Lower lobe of right lung (tissue), 2 donors: Measurements from ENCODE around the gene SRGAP1. TPM values are rescaled to one million over a fixed set of nuclear protein-coding genes. Genes with fewer than 3 reads are reported as not detected.

Experiments used
- ATAC-seq, 2 donors: fragments of 200-7000 bp; cut with Tn5 transposase; one replicate each; pipeline ENCODE4 v1.9.1; 2020 to 2022; ENCODE audit warnings: mild to moderate bottlenecking in 2 of 2, moderate library complexity in 2 of 2
- DNase-seq: peaks from one replicate; pipeline ENCODE4 v3.0.0-alpha.2; 2020
- H3K27ac ChIP-seq: fragments of 200-600 bp; one replicate; pipeline ENCODE4 v1.8.0; 2022
- H3K27me3 ChIP-seq: fragments of 200-600 bp; one replicate; pipeline ENCODE4 v1.8.0; 2022; ENCODE audit warnings: low read depth
- H3K36me3 ChIP-seq: fragments of 200-600 bp; one replicate; pipeline ENCODE4 v1.8.0; 2022; ENCODE audit warnings: mild to moderate bottlenecking
- H3K4me1 ChIP-seq: fragments of 200-600 bp; one replicate; pipeline ENCODE4 v1.8.0; 2022
- H3K4me3 ChIP-seq: fragments of 200-600 bp; one replicate; pipeline ENCODE4 v1.8.0; 2022; ENCODE audit warnings: mild to moderate bottlenecking
- H3K9me3 ChIP-seq: fragments of 200-600 bp; one replicate; pipeline ENCODE4 v1.8.0; 2022
- CTCF ChIP-seq: fragments of 200-600 bp; IDR thresholded peaks from one replicate; pipeline ENCODE4 v1.8.0; 2022; ENCODE audit warnings: antibody characterized with exemption, mild to moderate bottlenecking
- intact Hi-C: fragments of 100-400 bp; cut with DNase I; formaldehyde crosslinking; loops from one replicate; pipeline ENCODE4 v1.11.0; 2022
- total RNA-seq: library from RNA; stranded (reverse); fragmentation: NEBNext Ultra II Directional; extraction: Animal tissue kit (Norgen Biotek cat#: 25700); gene quantifications from one replicate; pipeline ENCODE4 v1.2.1, GENCODE V29; 2021
- donor health status: DM: no; HTN: yes; CAD: no; lungs with severe emphysema.

SRGAP1 gene
- total RNA-seq, 1 donor from 2014 or later, result 6.7 TPM

DNA sequence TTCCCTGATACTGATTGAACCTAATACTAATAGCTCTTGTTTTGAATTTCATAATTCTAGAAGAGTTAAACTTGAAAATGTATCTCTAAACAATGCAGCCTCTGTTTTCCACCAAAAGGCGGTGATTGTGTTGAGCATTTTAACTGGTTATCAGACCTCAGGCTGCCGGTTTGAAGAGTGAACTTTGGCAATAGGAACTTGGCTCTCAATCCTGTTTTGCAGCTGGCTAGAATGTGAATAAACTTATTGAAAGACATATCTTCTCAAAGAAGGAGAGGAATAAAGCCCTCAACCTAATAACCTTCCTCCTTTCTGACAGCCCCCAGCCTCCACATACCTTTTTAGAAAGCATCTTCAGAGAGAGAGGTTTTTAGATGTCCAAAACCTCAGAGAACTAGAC, 105.4 kb downstream of the SRGAP1 start:
- ATAC-seq (no peak), DNase-seq (no peak)
- no peaks in the 10 kb centered on the region for H3K36me3 ChIP-seq
- no peak for TF ChIP-seq CTCF
- peaks cover 1% of the 10 kb centered on the region for H3K4me1 ChIP-seq
- H3K27me3 ChIP-seq, result no peaks in the 10 kb centered on the region
- intact Hi-C loops, result no loop called here
- no peak overlapping the region for H3K27ac ChIP-seq
- H3K9me3 ChIP-seq, result no peaks in the 10 kb centered on the region
- no peak overlapping the region for H3K4me3 ChIP-seq

- Histone ChIP-seq H3K36me3 (no peaks in the 10 kb centered on the region), H3K9me3 (no peaks in the 10 kb centered on the region), H3K27me3 (no peaks in the 10 kb centered on the region), H3K27ac (no peak overlapping the region), H3K4me3 (no peak overlapping the region), H3K4me1 (peaks cover 23% of the 10 kb centered on the region)
- intact Hi-C loops, result no loop called here
- DNase-seq (no peak), ATAC-seq (no peak)
- no peak for TF ChIP-seq CTCF
Measured at GRCh38 chr12:63952995-63953394, 108.5 kb downstream of the SRGAP1 start.

GRCh38 chr12:63955831-63956666, 111.5 kb downstream of the SRGAP1 start:
- intact Hi-C loops, result no loop called here
- no peak for TF ChIP-seq CTCF
- Histone ChIP-seq H3K9me3 (no peaks in the 10 kb centered on the region), H3K36me3 (no peaks in the 10 kb centered on the region), H3K27me3 (no peaks in the 10 kb centered on the region), H3K4me1 (peaks cover 23% of the 10 kb centered on the region), H3K27ac (peak overlapping the region; percentile 50), H3K4me3 (peak overlapping the region; percentile 20)
- ATAC-seq (peak; percentile 85 to 91), DNase-seq (no peak)

DNA sequence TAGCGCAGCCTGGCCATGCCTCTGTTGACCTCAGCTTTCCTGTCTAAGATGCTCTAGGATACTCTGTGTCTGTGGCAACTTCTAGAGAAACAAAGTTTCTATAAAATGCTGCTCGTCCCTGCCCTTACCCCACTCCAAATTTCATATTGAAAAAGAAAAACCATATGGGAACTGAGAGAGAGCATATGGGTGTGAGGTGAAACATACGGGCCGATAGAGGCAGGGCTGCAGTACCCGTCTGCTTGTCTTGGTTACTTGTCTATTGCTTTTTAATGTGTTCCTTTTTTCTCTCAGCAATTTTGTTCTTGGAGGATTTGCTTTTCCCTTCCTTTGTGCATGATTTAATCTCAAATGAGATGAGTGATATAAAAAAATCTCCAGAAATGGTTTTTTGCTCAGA, 113.0 kb downstream of the SRGAP1 start:
- Histone ChIP-seq H3K27me3 (no peaks in the 10 kb centered on the region), H3K36me3 (no peaks in the 10 kb centered on the region), H3K4me3 (no peak overlapping the region), H3K27ac (peak overlapping the region; percentile 5), H3K9me3 (no peaks in the 10 kb centered on the region), H3K4me1 (peaks cover 23% of the 10 kb centered on the region)
- ATAC-seq (no peak), DNase-seq (no peak)
- intact Hi-C loops, result no loop called here
- no peak for TF ChIP-seq CTCF

DNA sequence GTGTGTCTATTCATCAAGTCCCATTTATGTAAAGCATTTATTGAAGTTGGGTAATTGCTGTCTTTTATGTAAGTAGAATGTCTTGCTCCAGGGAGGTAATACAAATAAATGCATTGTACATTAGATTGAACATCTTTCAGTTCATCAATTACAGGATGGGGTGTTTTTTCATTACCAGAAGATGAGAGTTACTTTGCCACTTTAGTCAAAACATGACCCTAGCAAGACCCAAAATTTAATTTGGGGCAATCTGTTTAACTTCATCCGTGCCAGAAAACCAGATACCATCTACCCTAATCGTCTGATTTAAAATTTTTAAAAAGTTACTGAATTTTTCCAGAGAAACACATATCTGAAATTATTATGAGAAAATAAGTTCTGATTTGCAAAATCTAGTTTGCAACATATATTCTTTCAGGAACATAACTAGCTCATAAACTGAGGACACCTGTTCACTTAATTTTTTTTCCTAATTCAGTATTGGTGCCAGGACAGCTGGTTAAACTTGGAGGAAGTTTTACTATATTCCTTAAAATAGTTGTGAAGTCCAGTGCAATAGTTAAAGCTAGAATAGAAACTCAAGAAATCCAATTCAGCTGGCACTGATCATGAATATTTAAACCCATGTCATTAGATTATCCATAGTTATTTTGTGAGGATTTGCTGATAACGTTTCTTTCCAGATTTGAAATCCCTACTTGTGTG, 114.5 kb downstream of the SRGAP1 start:
- Histone ChIP-seq H3K4me1 (peaks cover 32% of the 10 kb centered on the region), H3K27ac (no peak overlapping the region), H3K4me3 (no peak overlapping the region), H3K9me3 (no peaks in the 10 kb centered on the region), H3K36me3 (no peaks in the 10 kb centered on the region), H3K27me3 (no peaks in the 10 kb centered on the region)
- no peak for ATAC-seq
- intact Hi-C loops, result no loop called here
- DNase-seq, result no peak
- no peak for TF ChIP-seq CTCF
